Psoas muscle (tissue), 8 donors: ENCODE measurements around the gene TASOR. TPM values are rescaled to one million over a fixed set of nuclear protein-coding genes. Genes with fewer than 3 reads are reported as not detected.

ENCODE experiments used
- ATAC-seq, 4 donors: fragments of 200-7000 bp; cut with Tn5 transposase; one replicate each; pipeline ENCODE4 v1.9.1; 2020; ENCODE audit warnings: moderate library complexity in 3 of 4, mild to moderate bottlenecking in 2 of 4
- DNase-seq, 2 donors: peaks; one replicate each; pipeline ENCODE4 v3.0.0-alpha.2; 2020
- H3K27ac ChIP-seq: fragments of 200-600 bp; one replicate; pipeline ENCODE4 v1.8.0; 2022
- H3K27me3 ChIP-seq, 3 donors: fragments of 200-600 bp in 1 of 3; one replicate each; pipeline versions ENCODE4 v1.6.1 to v1.8.0; 2013 to 2022; ENCODE audit warnings: low read length in 2 of 3, mild to moderate bottlenecking in 2 of 3, moderate library complexity in 1 of 3; ENCODE audit not compliant: insufficient read depth in 3 of 3
- H3K36me3 ChIP-seq, 2 donors: fragments of 200-600 bp in 1 of 2; one replicate each; pipeline versions ENCODE4 v1.6.1 to v1.8.0; 2013 to 2022; ENCODE audit warnings: low read depth in 1 of 2, mild to moderate bottlenecking in 1 of 2, moderate library complexity in 1 of 2; ENCODE audit not compliant: insufficient read depth in 1 of 2
- H3K4me1 ChIP-seq: fragments of 200-600 bp; one replicate; pipeline ENCODE4 v1.8.0; 2022
- H3K4me3 ChIP-seq: fragments of 200-600 bp; one replicate; pipeline ENCODE4 v1.8.0; 2022; ENCODE audit warnings: mild to moderate bottlenecking
- H3K9me3 ChIP-seq: fragments of 200-600 bp; one replicate; pipeline ENCODE4 v1.8.0; 2022
- WGBS, 3 donors: extraction: QIAGEN DNeasy Blood & Tissue Kit; methylation state at CpG; one replicate each; pipeline versions ENCODE4 v1.1.6 to v1.1.7; 2013; 5-methylcytosine and 5-hydroxymethylcytosine counted together
- intact Hi-C, 2 donors: fragments of 100-400 bp; cut with DNase I; formaldehyde crosslinking; loops; one replicate each; pipeline versions ENCODE4 v1.11.0 to v1.14.2; 2022
- polyA plus RNA-seq, 3 donors: library from polyadenylated mRNA; stranded (reverse); fragments of 200-250 nt; gene quantifications; one replicate each; pipeline ENCODE4 v1.2.3, GENCODE V29; 2013
- total RNA-seq, 4 donors: library from RNA; stranded (reverse); fragmentation: NEBNext Ultra II Directional in 2 of 4; extraction: Animal tissue kit (Norgen Biotek cat#: 25700) in 2 of 4; gene quantifications; one replicate each; pipeline versions ENCODE4 v1.2.1 to v1.2.4, GENCODE V29; 2021 to 2023
- TF ChIP-seq, protein P1 (sequence below): fragments of 200-600 bp; IDR thresholded peaks from one replicate; pipeline ENCODE4 v1.8.0; 2022; ENCODE audit warnings: antibody characterized with exemption
- donor health status: healthy with polysubstance abuse.
- donor health status: DM: no; HTN: no; CAD: no; lungs with moderate emphysema.
- donor health status: Bipolar disorder and iron deficiency.
- donor health status: healthy.
- donor health status: DM: yes; HTN: yes; CAD: no.
- donor health status: DM: no; HTN: no; CAD: no.
- donor health status: DM: no; HTN: no; CAD: no.
- donor health status: DM: yes; HTN: yes; CAD: no.

Gene TASOR
- total and polyA plus RNA-seq, 7 donors, result 6.3 to 22.4 (median 16.9) TPM

DNA sequence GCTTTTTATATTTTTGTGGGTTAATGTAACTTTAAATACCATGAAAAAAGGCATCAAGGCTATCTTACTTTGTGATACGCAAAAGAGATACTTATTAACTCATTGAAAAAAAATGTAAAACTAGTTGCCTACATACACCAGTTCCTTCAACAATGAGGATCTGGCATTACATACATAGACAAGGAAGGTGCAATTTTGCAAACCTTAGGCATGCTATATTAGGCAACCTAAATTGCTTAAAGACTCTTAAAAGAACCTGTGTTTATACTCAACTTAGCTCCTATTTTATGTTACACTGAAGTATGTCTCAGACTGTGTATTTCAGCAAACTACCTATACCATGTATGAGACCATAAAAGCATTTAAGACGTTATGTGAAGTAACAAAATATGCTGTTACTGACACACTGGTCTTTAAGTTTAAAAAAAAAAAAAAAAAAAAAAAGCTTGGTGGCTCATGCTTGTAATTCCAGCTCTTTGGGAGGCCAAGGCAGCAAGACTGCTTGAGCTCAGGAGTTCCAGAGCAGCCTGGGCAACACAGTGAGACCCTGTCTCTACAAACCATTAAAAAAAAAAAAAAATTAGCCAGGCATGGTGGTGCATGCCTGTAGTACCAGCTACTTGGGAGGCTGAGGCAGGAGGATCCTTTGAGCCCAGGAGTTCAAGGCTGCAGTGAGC lies 9.1 kb downstream of the TASOR start:
- TF ChIP-seq, protein P1, sequence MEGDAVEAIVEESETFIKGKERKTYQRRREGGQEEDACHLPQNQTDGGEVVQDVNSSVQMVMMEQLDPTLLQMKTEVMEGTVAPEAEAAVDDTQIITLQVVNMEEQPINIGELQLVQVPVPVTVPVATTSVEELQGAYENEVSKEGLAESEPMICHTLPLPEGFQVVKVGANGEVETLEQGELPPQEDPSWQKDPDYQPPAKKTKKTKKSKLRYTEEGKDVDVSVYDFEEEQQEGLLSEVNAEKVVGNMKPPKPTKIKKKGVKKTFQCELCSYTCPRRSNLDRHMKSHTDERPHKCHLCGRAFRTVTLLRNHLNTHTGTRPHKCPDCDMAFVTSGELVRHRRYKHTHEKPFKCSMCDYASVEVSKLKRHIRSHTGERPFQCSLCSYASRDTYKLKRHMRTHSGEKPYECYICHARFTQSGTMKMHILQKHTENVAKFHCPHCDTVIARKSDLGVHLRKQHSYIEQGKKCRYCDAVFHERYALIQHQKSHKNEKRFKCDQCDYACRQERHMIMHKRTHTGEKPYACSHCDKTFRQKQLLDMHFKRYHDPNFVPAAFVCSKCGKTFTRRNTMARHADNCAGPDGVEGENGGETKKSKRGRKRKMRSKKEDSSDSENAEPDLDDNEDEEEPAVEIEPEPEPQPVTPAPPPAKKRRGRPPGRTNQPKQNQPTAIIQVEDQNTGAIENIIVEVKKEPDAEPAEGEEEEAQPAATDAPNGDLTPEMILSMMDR, result no peak
- intact Hi-C loops, result no loop called here
- Histone ChIP-seq H3K4me1 (no peaks in the 10 kb centered on the region), H3K36me3 (peaks cover 0 to 46% of the 10 kb centered on the region in 2 donors), H3K9me3 (no peaks in the 10 kb centered on the region), H3K27ac (no peak overlapping the region), H3K27me3 (no peaks in the 10 kb centered on the region), H3K4me3 (no peak overlapping the region)
- ATAC-seq (no peak), DNase-seq (no peak)
- WGBS, 3 donors, result 79 to 89% (median 88%) methylated on average over 2 of the region's 2 CpGs

DNA sequence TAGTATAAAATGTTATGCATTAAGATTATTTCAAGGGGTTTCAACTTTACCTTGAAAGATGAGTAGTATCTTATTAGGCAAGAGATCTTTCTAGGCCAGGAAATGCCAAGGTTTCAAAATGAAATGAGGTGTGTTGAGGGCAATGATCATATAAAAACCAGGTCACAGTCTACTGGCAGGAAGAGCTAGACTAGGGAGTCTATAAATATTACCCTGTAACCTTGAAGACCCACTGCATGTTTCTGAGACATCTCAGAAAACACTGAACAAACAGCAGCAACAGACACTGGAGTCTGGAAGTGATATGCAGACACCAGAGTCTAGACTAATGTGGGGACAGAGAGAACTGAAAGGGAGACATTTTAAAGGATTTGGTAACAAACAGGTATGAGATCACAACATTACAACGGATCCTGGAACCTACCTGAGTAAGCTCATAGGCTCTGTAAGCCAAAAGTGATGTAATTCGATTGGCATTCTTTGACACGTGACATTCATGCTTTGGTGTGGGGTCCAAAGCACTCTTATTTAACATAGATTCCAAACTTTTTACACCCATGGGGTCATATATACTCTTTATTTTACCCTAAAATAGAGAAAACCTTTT lies 15.0 kb downstream of the TASOR start:
- DNase-seq (no peak), ATAC-seq (peak in 1 of 4 donors; percentile 19)
- Histone ChIP-seq H3K4me3 (no peak overlapping the region), H3K36me3 (peaks cover 4 to 100% of the 10 kb centered on the region in 2 donors), H3K27ac (no peak overlapping the region), H3K4me1 (no peaks in the 10 kb centered on the region), H3K9me3 (no peaks in the 10 kb centered on the region), H3K27me3 (no peaks in the 10 kb centered on the region)
- TF ChIP-seq, protein P1, result no peak
- intact Hi-C loops, result loop anchor here in 1 of 2 donors (10.0 kb wide), 1 partner anchor 103 kb away; no protein-coding TSS in a partner anchor
- 65 to 85% (median 66%) methylated on average over 3 of the region's 3 CpGs for WGBS, 3 donors

DNA sequence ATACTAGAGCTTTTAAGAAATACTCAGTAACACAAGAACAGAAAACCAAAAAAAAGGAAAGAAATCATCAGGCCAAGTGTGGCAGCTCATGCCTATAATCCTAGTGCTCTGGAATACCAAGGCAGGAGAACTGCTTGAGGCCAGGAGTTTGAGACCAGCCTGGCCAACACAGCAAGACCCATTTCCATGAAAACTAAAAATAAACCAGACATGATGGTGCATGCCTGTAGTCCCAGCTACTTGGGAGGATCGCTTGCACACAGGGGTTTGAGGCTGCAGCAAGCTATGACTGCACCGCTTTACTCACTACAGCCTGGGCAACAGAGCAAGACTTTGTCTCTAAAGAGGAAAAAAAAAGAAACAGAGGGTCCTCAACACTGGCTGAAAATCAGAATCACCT lies 18.2 kb downstream of the TASOR start:
- TF ChIP-seq, protein P1, result no peak
- ATAC-seq, result no peak
- WGBS, 3 donors, result 96 to 100% (median 96%) methylated on average over 2 of the region's 2 CpGs
- H3K27me3 ChIP-seq, result no peaks in the 10 kb centered on the region
- DNase-seq, result no peak
- peaks cover 4 to 100% of the 10 kb centered on the region in 2 donors for H3K36me3 ChIP-seq
- H3K27ac ChIP-seq, result no peak overlapping the region
- intact Hi-C loops, result loop anchor here in 1 of 2 donors (10.0 kb wide), 1 partner anchor 100 kb away; no protein-coding TSS in a partner anchor
- H3K4me3 ChIP-seq, result no peak overlapping the region
- H3K9me3 ChIP-seq, result no peaks in the 10 kb centered on the region
- H3K4me1 ChIP-seq, result no peaks in the 10 kb centered on the region

DNA sequence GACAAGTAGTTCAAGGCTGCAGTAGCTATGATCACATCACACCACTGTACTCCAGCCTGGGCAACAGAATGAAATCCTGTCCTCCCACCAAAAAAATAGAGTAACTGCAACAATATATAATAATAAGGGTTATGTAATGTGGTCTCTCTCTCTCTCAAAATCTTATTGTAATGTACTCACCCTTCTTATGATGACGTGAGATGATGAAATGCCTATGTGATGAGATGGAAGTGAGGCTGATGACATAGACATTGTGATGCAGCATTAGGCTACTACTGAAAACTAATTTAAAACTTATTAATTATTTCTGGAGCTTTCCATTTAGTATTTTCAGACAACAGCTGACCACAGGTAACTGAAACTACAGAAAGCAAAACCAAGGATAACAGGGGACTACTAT lies 27.4 kb downstream of the TASOR start:
- intact Hi-C loops, result no loop called here
- H3K36me3 ChIP-seq, result peaks cover 3 to 83% of the 10 kb centered on the region in 2 donors

More for the DNA sequence above, 27.4 kb downstream of the TASOR start:
- 94 to 96% (median 96%) methylated on average over 1 of the region's 1 CpG for WGBS, 3 donors
- TF ChIP-seq, protein P1, result no peak
- no peak overlapping the region for H3K4me3 ChIP-seq
- H3K27ac ChIP-seq, result no peak overlapping the region
- ATAC-seq (no peak), DNase-seq (no peak)
- H3K4me1 ChIP-seq, result no peaks in the 10 kb centered on the region
- no peaks in the 10 kb centered on the region for H3K27me3 ChIP-seq
- H3K9me3 ChIP-seq, result no peaks in the 10 kb centered on the region
